Right renal cortex interstitium (tissue), 3 donors: ENCODE results near the gene CDC45. TPM values are rescaled to one million over a fixed set of nuclear protein-coding genes. Genes with fewer than 3 reads are reported as not detected.
"Not testable (repeated sequence)": the region's sequence is repeated elsewhere in the genome, so short reads cannot be mapped to it uniquely, and the experiment has no call there.

Source experiments
- DNase-seq, 3 donors: peaks; one replicate each; pipeline ENCODE4 v3.0.0-alpha.2; 2013; ENCODE audit warnings: low read depth in 3 of 3, low spot score in 2 of 3
- polyA plus RNA-seq, 3 donors: library from polyadenylated mRNA; unstranded; fragments of 120-200 nt; gene quantifications; one replicate each; pipeline ENCODE4 v1.2.1, GENCODE V29; 2013; ENCODE audit not compliant: insufficient read length in 3 of 3

The CDC45 gene
- polyA plus RNA-seq, 3 donors: 17.0 to 18.7 (median 18.1) TPM

DNA sequence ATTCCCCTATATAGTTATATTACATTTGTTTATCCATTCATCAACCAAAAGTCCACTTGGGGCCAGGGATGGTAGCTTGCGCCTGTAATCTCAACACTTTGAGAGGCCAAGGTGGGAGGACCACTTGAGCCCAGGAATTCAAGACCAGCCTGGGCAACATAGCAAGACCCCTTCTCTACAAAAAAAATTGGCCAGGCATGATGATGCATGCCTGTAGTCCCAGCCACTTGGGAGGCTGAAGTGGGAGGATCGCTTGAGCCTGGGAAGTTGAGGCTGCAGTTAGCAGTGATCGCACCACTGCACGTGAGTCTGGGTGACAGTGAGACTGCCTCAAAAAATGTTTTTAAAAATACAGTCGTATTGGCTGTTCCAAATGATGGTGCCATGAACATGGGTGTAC is 68.7 kb downstream of the CDC45 start:
- DNase-seq: not testable (repeated sequence)

DNA sequence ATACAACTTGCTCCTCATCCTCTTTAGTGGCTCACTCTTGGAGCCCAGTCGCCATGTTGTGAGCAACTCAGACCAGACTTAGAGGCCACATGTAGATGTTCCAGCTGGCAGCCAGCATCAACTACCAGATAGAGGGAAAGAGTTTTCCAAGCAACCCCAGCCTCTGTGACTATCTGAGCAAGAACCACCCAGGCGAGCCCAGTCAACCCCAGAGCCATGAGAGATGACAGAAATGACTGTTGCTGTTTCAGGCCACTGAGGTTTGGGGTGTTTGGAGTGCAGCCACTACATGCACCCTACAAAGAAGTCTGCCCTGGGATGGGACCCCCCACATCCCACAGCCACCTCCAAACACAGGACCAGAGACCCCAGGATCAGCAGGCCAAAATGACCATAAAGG is 69.2 kb downstream of the CDC45 start:
- no peak for DNase-seq

DNA sequence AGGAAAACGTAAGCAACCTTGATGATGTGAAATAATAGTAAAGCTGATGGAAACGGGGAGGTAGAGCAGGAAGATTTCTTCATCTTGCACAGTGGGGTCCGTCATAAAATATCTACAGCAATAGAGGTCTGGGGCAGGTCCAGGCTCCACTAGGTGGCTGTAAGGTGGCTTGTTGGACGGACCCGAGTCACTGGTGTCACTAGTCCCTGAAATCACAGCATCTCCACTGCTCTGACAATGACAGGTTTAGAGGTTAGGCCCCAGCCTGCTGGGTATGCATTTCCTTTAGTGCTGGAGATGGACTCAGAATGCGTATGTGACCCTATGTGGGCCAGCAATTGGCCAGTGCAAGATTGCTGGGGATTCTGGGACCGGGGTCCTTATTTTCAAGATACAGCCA is 69.7 kb downstream of the CDC45 start:
- no peak for DNase-seq

DNA sequence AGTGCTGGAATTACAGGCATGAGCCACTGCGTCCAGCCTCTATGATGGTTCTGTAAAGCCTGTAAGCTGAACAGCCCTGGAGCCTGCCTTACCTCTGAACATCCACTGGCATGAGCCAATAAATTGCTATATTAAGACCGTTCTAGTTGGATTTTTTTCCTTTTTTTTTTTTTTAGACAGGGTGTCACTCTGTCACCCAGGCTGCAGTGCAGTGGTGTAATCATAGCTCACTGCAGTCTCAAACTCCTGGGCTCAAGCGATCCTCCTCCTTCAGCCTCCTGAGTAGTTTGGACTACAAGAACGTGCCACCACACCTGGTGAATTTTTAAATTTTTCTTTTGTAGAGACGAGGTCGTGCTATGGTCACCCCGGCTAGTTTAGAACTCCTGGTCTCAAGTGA is 70.7 kb downstream of the CDC45 start:
- no peak for DNase-seq

DNA sequence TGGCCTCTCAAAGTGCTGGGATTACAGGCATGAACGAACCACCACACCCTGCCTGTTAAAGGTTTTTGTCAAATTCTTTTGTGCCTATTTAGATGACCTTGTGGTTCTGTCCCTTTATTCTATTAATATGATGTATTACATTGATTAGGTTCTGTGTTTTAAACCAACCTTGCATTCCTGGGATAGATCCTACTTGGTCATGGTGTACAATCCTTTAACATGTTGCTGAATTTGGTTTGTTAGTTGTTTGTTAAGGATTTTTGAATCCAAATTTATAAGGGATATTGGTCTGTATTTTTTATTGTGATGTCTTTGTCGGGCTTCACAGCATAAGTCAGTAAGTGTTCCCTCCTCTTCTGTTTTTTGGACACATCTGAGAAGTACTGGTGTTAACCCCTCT is 73.5 kb downstream of the CDC45 start:
- DNase-seq: no peak

DNA sequence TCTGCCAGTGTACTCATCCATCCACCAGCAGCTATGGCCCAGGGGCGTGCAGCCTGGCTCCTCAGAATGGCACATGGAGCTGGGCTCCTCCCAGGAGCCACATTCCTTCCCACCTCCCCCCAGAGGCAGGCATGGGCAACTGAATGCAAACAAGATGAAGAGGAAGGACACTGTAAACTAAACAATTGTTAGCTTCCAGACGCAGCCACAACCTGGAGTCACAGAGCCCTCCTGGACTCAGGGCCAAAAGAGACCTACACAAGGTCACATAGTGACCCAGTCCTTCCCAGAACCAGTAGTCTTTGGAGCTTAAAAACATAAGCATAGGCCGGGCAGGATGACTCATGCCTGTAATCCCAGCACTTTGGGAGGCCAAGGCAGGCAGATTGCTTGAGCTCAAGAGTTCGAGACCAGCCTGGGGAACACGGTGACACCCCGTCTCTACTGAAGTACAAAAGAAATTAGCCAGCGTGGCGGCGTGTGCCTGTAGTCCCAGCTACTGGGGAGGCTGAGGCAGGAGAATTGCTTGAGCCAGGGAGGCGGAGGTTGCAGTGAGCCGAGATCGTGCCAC is 75.2 kb downstream of the CDC45 start:
- DNase-seq: no peak

DNA sequence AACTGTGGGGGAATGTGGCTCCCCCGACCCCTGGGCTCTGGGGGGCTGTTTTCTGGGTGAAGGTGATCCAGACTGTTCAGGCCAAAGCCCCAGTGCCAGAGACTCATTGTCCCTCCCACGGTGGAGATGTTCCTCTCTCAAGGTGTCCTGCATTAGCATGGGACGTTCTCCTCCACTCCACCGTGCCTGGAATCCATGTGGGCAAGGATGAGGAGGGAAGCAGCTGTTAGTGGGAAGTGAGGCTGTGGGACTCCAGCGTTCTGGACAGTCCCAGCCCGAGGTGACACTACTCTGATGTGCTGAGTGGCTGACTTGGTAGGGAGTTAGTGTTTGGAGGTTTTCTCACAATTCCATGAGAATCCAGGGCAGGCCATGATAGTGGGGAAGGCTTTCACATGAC is 75.9 kb downstream of the CDC45 start:
- no peak for DNase-seq

DNA sequence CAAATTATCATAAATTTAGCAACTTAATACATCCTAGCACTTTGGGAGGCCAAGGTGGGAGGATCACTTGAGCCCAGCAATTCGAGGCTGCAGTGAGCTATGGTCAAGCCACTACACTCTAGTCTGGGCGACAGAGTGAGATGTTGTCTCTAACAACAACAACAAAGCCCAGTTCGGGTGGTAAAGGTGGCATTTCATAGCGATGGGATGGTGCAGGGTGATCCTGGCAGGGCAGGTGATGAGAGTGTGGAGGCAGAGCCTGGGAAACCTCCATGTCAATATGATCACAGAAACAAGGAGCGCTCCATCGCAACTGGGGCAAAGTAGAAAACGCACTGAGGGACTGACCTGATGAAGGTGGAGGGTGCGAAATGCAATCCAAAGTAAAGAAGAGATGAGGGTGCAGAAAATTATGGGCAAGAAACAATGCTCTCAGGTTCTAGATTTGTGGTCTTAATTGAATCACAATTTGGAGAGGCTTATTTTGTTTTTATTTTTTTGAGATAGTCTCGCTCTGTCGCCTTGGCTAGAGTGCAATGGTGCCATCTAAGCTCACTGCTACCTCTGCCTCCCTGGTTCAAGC is 77.3 kb downstream of the CDC45 start:
- DNase-seq: no peak

DNA sequence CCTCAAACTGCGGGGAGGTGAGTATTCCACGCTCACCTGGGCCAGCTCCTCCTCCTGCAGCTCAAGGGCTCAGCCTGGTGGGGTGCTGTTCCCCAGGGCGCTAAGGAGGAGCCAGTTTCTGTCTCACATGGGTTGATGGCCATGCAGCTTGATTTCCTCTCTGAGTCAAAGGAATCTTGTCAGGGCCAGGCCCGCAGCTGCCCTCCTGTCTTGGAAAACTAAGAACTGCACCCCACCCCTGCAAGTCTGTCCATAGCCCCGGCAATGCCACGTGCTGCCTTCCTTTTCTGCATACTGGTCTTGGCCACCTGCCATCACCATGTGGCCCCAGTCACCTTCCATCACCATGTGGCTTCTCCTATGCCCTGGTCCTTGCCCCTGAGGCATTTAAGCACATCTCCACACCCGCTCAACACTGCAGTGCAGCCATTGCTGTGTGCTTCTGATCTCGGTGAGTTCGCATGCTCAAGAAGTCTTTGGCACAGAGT is 79.6 kb downstream of the CDC45 start:
- no peak for DNase-seq

DNA sequence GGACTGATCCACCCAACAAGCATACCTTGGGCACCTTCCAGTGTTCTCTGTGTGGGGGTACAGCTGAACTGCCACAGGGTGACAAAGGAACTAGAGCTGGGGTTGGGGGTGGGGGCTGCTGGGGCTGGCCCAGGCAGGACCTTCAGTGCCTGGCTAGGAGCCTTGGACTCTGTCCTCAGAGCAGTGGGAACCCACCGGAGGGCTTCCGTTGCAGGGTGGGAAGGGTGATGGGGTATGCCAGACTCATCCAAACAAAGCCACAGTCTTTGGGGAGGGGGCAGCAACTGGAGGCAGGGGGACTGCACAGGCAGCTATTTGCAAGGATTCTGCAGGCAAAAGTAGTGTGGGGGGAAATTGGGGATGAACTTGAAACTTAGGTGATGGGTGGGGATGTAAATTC is 80.2 kb downstream of the CDC45 start:
- DNase-seq: no peak

DNA sequence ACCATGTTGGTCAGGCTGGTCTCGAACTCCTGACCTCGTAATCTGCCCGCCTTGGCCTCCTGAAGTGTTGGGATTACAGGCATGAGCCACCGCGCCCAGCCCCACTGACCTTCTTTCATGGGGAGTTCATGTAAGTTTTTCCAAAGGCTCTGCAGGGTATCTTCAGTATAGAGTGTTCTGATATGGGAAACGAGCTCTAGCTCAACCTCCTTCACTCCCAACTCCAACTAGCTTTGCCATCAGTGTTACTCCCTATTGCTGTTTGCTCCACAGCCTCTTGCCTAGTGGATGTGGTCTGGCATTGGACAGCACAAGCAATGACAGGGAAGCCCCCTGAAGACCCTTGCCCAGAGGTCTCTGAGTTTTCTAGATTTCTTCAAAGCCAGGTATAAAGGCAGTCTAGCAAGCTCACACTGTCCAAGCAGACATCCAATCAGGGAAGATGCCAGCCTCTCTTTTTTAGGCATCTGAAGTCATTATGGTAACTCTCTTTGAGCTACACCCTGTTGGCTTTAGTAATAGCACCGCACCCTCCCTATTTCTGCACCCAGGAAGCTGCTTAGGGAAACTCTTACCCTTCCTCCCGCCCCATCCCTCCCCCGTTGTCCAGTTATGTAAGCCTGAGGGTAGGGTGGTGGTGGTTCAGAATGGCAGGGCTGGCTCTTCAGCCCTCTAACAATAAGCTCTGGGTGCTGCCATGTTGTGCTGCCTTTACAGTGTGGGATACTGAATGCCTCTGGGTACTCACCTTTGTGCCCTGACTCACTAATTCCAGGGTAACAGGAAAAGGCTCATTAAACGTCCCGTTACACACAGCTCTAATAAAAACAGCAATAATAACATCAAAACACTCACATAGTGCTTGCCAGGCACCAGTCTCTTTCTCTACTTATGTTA is 85.9 kb downstream of the CDC45 start:
- no peak for DNase-seq

DNA sequence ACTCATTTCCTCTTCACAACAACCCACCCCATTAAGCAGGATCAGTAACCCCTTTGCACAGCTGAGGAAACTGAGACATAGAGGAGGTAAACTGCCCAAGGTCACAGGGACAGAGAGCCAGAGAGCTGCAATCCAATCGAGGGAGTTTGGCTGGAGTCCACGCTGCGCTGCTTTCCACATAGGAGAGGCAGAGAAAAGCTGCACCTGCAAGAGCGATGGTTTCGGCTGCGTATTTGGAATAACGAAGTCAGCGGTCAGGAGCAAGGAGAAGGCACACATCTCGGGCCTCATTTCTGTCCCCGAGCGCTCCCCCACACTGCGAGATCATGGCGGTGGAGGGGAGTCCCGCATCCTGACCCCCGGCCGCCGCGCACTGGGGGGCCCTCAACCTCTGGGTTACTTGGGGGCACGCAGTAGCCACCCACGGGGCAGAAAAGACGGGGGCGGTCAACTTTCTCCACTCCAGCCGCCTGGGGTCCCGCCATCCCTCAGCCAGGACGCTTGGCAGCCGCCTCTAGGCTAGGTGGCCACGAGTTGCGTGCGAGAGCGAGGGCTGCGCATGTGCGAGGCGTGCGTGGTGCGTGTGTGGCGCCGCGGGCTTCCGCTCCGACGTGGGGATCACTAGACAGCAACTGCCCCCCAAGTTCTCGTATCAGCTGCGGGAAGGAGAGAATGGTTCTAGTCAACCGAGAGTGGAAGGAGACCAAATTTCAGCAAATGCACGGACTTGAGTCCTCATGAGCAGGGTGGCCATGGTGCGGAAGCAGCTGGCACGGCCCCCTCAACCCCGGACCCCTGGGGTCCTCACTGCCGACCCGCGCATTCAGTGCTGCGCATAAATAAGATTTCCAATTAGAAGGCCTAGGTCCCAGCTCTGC is 86.8 kb downstream of the CDC45 start:
- DNase-seq: no peak

DNA sequence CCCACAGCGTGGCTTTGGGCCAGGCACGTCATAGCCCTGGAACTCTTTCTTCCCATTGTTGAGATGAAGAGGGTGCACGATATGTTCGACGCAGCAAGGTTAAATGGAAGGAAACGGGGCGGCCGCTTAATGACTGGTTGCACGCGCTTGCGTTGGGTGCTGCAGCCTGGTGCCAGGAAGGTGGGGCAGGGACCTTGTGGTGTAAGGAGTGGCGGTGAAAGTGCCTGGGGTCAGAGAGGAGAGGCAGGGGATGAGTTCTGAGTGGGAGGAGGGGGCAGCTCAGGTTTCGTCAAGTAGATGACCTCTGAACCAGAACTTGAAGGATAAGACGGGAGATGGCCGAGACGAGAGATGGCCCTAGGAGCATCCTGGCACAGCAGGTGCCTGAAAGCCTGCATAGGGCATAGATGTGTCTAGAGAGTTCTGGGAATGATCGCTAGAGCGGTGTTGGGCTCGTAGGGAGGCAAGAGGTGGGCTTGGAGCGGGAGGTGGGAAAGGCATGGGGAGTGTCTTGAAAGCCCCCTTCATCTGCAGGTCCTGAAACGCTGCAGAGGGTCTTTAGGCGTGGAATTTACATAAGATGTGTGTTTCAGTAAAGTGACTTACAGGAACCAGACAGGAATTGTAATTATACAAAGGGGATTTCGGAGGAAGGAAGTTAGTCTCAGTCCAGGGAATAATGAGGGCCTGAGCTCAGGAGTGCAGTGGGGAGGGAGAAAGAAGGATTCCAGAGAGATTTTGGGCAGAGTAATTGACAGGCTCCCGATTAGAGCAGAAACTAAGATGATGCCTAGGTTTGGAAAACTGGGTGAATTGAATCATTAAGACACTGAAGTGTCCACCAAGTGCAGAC is 87.7 kb downstream of the CDC45 start:
- no peak for DNase-seq

DNA sequence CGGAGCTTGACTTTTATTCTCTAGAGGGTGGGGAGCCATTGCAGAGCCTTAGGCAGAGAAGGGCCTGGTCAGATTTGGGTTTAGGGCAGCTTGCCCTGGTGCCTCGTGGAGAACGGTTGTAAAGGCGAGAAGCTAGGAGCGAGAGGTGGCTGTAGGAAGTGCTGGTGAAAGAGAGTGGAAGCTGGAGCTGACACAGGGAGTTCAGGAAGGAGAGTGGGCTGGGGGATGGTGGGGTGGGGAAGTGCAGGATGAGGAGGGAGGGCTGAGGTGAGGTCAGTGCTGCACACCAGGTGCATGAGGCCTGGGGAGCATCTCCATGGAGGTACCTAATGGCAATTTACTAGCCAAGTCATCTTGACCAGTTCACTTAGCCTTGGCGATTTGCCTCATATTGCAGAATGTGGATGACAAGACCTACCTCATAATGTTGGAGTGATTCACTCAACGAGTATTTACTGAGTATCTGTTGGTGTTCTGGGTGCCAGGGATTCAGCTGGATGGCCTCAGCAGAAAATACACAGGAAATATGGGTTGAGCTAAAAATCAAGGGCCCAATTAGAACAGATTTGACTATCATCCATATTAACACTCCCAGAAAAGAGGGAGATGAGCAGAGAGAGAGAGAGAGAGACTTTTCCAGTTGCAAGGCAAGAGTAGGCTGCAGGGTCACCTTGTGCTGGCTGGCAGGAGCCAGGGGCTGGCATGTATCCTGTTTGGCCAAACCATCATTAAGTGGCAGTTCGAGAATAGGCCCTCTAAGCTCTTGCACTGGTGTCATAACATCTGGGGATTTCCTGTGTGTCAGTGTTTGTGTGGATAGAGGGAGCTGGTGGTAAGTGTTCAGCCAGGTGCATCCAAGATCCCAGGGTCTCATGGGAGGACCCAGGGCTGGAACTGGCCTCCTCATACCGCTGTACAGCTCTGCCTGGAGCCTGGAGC is 88.9 kb downstream of the CDC45 start:
- DNase-seq: no peak

DNA sequence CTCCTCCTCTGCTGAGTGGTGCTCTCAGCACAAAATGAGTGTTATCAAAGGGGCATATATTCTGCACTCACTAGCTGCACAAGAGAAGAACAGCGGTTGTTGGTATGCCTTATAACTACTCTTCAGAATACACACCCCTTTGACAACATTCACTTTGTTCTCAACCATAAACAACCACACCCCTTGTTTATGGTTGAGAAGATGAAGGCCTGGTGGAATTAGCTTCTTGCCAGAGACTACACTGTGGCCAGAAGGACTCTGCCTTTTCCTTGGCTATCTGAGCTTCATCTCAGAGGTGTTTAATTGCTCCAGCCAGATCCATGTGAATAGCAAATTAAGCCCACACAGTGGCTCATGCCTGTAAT is 89.5 kb downstream of the CDC45 start:
- no peak for DNase-seq

DNA sequence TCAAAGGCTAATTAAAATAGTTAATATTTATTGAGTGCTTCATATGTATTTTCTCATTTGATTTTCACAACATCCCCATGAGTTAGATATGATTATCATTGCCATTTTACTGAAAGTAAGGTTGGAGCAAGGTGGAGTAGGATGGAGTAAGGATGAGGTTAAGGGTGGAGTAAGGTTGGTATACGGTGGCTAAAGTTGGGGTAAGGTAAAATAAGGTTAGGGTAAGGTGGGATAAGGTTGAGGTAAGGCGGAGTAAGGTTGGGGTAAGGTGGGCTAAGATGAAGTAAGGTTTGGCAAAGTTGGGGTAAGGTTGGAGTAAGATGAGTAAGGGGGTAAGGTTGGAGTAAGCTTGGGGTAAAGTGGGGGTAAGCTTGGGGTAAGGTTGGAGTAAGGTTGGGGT is 90.3 kb downstream of the CDC45 start:
- DNase-seq: no peak
